GM23248 (cell line): ENCODE data around the gene EDIL3. TPM values are rescaled to one million over a fixed set of nuclear protein-coding genes. Genes with fewer than 3 reads are reported as not detected.
A peak's percentile ranks its signal among the peaks of the same experiment; 100 is the strongest.

Experiments
- DNase-seq: peaks from one replicate; pipeline ENCODE4 v3.0.0-alpha.2; 2015
- H2AFZ ChIP-seq: fragments of 200-600 bp; sonication (generic); 2 replicates; pipeline ENCODE4 v1.6.1; 2016; ENCODE audit warnings: antibody characterized with exemption
- H3F3A ChIP-seq: fragments of 200-600 bp; sonication (generic); 2 replicates; pipeline ENCODE4 v1.6.1; 2016; ENCODE audit warnings: mild to moderate bottlenecking, antibody characterized with exemption, mixed run types; ENCODE audit not compliant: insufficient read depth
- H3K27ac ChIP-seq: fragments of 200-600 bp; sonication (generic); 2 replicates; pipeline ENCODE4 v1.5.1; 2016; ENCODE audit warnings: mild to moderate bottlenecking
- H3K27me3 ChIP-seq: fragments of 200-600 bp; sonication (generic); replicated peaks from 2 replicates; pipeline ENCODE4 v1.6.1; 2016; ENCODE audit warnings: mild to moderate bottlenecking; ENCODE audit not compliant: insufficient read depth
- H3K36me3 ChIP-seq: fragments of 200-600 bp; sonication (generic); 2 replicates; pipeline ENCODE4 v1.6.1; 2016; ENCODE audit warnings: low read depth, mild to moderate bottlenecking
- H3K4me1 ChIP-seq: fragments of 200-600 bp; sonication (generic); 2 replicates; pipeline ENCODE4 v1.6.1; 2016; ENCODE audit warnings: mild to moderate bottlenecking; ENCODE audit not compliant: insufficient read depth
- H3K4me2 ChIP-seq: fragments of 200-600 bp; sonication (generic); one replicate; pipeline ENCODE4 v1.6.1; 2016; ENCODE audit warnings: mild to moderate bottlenecking; ENCODE audit not compliant: unreplicated experiment
- H3K4me3 ChIP-seq: fragments of 200-600 bp; sonication (generic); 2 replicates; pipeline ENCODE4 v1.5.1; 2016; ENCODE audit warnings: mild to moderate bottlenecking
- H3K79me2 ChIP-seq: fragments of 200-600 bp; sonication (generic); 2 replicates; pipeline ENCODE4 v1.6.1; 2016; ENCODE audit warnings: mild to moderate bottlenecking; ENCODE audit not compliant: insufficient read depth
- H3K9ac ChIP-seq: fragments of 200-600 bp; sonication (generic); 2 replicates; pipeline ENCODE4 v1.6.1; 2016; ENCODE audit warnings: mild to moderate bottlenecking
- H3K9me2 ChIP-seq: fragments of 200-600 bp; sonication (generic); 2 replicates; pipeline ENCODE4 v1.6.1; 2016; ENCODE audit warnings: mixed run types, mild to moderate bottlenecking, moderate library complexity; ENCODE audit not compliant: insufficient read depth
- H3K9me3 ChIP-seq: fragments of 200-600 bp; sonication (generic); one replicate; pipeline ENCODE4 v1.6.1; 2017; ENCODE audit warnings: low read depth
- H4K20me1 ChIP-seq: fragments of 200-600 bp; sonication (generic); 2 replicates; pipeline ENCODE4 v1.6.0; 2016; ENCODE audit not compliant: insufficient read depth
- EZH2 ChIP-seq: fragments of 200-600 bp; sonication (generic); IDR thresholded peaks from 2 replicates; pipeline ENCODE4 v1.6.1; 2018; ENCODE audit warnings: antibody characterized with exemption, mild to moderate bottlenecking; ENCODE audit not compliant: insufficient read depth, poor library complexity, severe bottlenecking
- EZH2phosphoT487 ChIP-seq: fragments of 200-600 bp; sonication (generic); IDR thresholded peaks from 2 replicates; pipeline ENCODE4 v1.6.1; 2018; ENCODE audit warnings: antibody characterized with exemption, moderate library complexity, mild to moderate bottlenecking, low read depth; ENCODE audit not compliant: insufficient read depth
- WGBS, 2 experiments: methylation state at CpG; one replicate each; pipeline ENCODE4 v1.1.6; 2015 to 2017; ENCODE audit warnings: low lambda C conversion rate in 2 of 2, low coverage in 1 of 2; ENCODE audit errors: missing lambda C conversion rate in 2 of 2; 5-methylcytosine and 5-hydroxymethylcytosine counted together
- in situ Hi-C: fragments of 300-500 bp; cut with MboI; formaldehyde crosslinking; loops from 2 replicates; pipeline ENCODE4 v1.15.0; 2020
- polyA plus RNA-seq: library from polyadenylated mRNA; unstranded; fragments of >200 nt; fragmentation: Nextera tagmentation; extraction: Ambion mirVana; gene quantifications from 2 replicates; pipeline ENCODE4 v1.2.1, GENCODE V29; 2016
- total RNA-seq: library from RNA; depleted of rRNA; stranded (reverse); fragments of >200 nt; shearing (Covaris generic); gene quantifications from 2 replicates; pipeline ENCODE4 v1.2.3, GENCODE V29; 2014

Gene EDIL3
- total and polyA plus RNA-seq, 2 experiments from 2014 or later, result 17.7 to 24.1 TPM

DNA sequence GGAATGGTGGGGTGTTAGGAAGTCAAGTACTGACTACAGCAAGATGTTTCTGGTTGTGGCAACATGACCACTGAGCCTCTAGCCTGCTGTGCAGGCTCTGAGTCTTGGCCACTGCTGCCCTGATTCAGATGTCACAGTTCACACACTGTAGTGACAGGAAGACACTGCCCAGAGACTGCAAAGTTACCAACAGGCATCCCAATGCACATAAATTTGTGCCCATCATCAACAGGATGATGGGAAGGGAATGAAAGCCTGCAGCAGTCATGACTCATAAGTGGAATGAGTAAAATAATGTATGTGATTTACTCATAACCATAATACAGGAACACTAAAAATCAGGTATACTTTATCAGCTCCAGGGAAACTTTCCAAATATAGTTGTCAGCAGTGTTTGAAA, 412.4 kb downstream of the EDIL3 start:
- H3F3A ChIP-seq, result no peaks in the 10 kb centered on the region
- H3K4me3 ChIP-seq, result no peak overlapping the region
- in situ Hi-C loops, result no loop called here
- H3K9me2 ChIP-seq, result no peaks in the 10 kb centered on the region; the same call in 1 of the 2 replicates
- H4K20me1 ChIP-seq, result no peaks in the 10 kb centered on the region
- H3K9ac ChIP-seq, result no peak overlapping the region
- no peaks in the 10 kb centered on the region for H3K4me1 ChIP-seq
- DNase-seq, result peak; percentile 21
- no peak for TF ChIP-seq EZH2
- TF ChIP-seq EZH2phosphoT487, result no peak
- H3K9me3 ChIP-seq, result no peaks in the 10 kb centered on the region
- H3K36me3 ChIP-seq, result no peaks in the 10 kb centered on the region
- H3K27ac ChIP-seq, result no peak overlapping the region
- no peaks in the 10 kb centered on the region for H3K27me3 ChIP-seq
- no peak overlapping the region for H2AFZ ChIP-seq
- H3K4me2 ChIP-seq, result no peak overlapping the region
- no peaks in the 10 kb centered on the region for H3K79me2 ChIP-seq

- no peak overlapping the region for H3K4me2 ChIP-seq
Measured at GRCh38 chr5:83967417-83967816, 417.3 kb downstream of the EDIL3 start.

DNA sequence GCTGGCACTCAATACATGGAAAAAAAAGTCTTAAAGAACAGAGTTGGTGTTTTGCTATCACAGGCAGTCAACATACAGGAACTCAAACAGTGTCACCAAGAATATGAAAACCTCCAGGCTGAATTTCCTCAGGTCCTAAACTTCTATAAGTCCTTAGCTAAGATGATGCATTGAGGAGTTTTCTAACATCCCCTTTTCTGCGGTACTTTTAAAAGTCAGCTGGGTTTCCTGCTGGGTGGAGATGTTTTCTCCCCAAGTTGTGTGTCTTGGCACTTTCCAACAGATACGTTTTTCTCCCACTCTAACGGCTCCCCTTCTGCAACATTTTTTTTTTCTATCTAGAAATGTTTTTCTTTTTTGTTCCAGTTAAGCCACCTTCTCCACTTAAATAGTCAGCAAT, 419.2 kb downstream of the EDIL3 start:
- no peak overlapping the region for H3K4me3 ChIP-seq
- in situ Hi-C loops, result no loop called here
- no peak overlapping the region for H3K27ac ChIP-seq
- H3K27me3 ChIP-seq, result no peaks in the 10 kb centered on the region
- 43 to 48% methylated on average over 3 of the region's 3 CpGs for WGBS, 2 experiments
- H3K9ac ChIP-seq, result no peak overlapping the region
- H3K79me2 ChIP-seq, result no peaks in the 10 kb centered on the region
- H3K4me2 ChIP-seq, result no peak overlapping the region
- H4K20me1 ChIP-seq, result no peaks in the 10 kb centered on the region
- TF ChIP-seq EZH2 (no peak), EZH2phosphoT487 (no peak)
- H3K9me2 ChIP-seq, result no peaks in the 10 kb centered on the region
- no peaks in the 10 kb centered on the region for H3K4me1 ChIP-seq
- H2AFZ ChIP-seq, result no peak overlapping the region
- H3F3A ChIP-seq, result no peaks in the 10 kb centered on the region
- DNase-seq, result no peak
- no peaks in the 10 kb centered on the region for H3K36me3 ChIP-seq
- no peaks in the 10 kb centered on the region for H3K9me3 ChIP-seq

More at GRCh38 chr5:83967417-83967816, 417.3 kb downstream of the EDIL3 start:
- Histone ChIP-seq H3K9me2 (no peaks in the 10 kb centered on the region), H3K27ac (no peak overlapping the region), H3K4me3 (no peak overlapping the region), H3K79me2 (no peaks in the 10 kb centered on the region), H3K9me3 (no peaks in the 10 kb centered on the region), H4K20me1 (no peaks in the 10 kb centered on the region), H3K27me3 (no peaks in the 10 kb centered on the region), H3F3A (no peaks in the 10 kb centered on the region), H3K9ac (no peak overlapping the region), H3K4me1 (no peaks in the 10 kb centered on the region), H3K36me3 (no peaks in the 10 kb centered on the region), H2AFZ (no peak overlapping the region)
- 33 to 52% methylated on average over 1 of the region's 1 CpG for WGBS, 2 experiments
- DNase-seq, result no peak
- in situ Hi-C loops, result no loop called here
- TF ChIP-seq EZH2 (no peak), EZH2phosphoT487 (no peak)

- Histone ChIP-seq H3K4me3 (no peak overlapping the region), H3K9ac (no peak overlapping the region), H3K9me3 (no peaks in the 10 kb centered on the region), H3K27me3 (no peaks in the 10 kb centered on the region), H3K36me3 (no peaks in the 10 kb centered on the region), H3K4me2 (no peak overlapping the region), H3K9me2 (no peaks in the 10 kb centered on the region), H3K27ac (no peak overlapping the region), H3F3A (no peaks in the 10 kb centered on the region), H3K4me1 (no peaks in the 10 kb centered on the region), H3K79me2 (no peaks in the 10 kb centered on the region), H4K20me1 (no peaks in the 10 kb centered on the region), H2AFZ (no peak overlapping the region)
- in situ Hi-C loops, result no loop called here
- TF ChIP-seq EZH2phosphoT487 (no peak), EZH2 (no peak)
- WGBS, 2 experiments, result 67% methylated on average over 1 of the region's 1 CpG
- DNase-seq, result peak; percentile 2
Measured at GRCh38 chr5:83964271-83964670, 420.4 kb downstream of the EDIL3 start.

DNA sequence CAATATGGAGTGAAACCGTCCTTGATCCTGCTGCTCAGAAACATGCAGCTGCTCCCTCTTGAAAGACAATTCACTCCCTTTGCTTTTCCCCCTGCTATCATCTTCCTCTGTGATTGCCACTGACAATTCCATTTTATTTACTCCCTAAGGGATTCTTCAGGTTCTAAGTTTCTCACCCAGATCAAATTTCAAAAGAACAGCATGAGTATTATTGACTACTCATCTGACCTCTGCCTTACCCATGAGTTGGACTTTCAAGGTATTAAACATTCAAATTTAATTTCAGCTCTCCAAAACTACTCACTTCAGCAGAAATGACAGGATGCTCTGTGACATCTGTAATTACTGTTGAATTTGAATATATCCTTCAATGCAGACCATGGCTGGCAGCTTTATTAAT, 427.5 kb downstream of the EDIL3 start:
- no peak overlapping the region; the same call in 1 of the 2 replicates for H2AFZ ChIP-seq
- peak; percentile 20 for DNase-seq
- TF ChIP-seq EZH2 (no peak), EZH2phosphoT487 (no peak)

More for the DNA sequence above, 427.5 kb downstream of the EDIL3 start:
- no peak overlapping the region for H3K9ac ChIP-seq
- 96 to 100% methylated on average over 1 of the region's 1 CpG for WGBS, 2 experiments
- H3K27me3 ChIP-seq, result no peaks in the 10 kb centered on the region
- no peaks in the 10 kb centered on the region for H3K9me2 ChIP-seq
- H3K79me2 ChIP-seq, result no peaks in the 10 kb centered on the region
- no peaks in the 10 kb centered on the region for H3K9me3 ChIP-seq
- H3K36me3 ChIP-seq, result no peaks in the 10 kb centered on the region
- no peaks in the 10 kb centered on the region; the same call in 1 of the 2 replicates for H3F3A ChIP-seq
- no peak overlapping the region for H3K4me2 ChIP-seq
- no peak overlapping the region for H3K27ac ChIP-seq
- no peak overlapping the region for H3K4me3 ChIP-seq
- peaks cover 13% of the 10 kb centered on the region for H3K4me1 ChIP-seq
- in situ Hi-C loops, result no loop called here
- no peaks in the 10 kb centered on the region for H4K20me1 ChIP-seq
